ENCODE results near the gene KRTAP5-2. TPM values are rescaled to one million over a fixed set of nuclear protein-coding genes. Genes with fewer than 3 reads are reported as not detected.

KRTAP5-2 gene
- total RNA-seq, 4 donors from 2014 or later = not detected

DNA sequence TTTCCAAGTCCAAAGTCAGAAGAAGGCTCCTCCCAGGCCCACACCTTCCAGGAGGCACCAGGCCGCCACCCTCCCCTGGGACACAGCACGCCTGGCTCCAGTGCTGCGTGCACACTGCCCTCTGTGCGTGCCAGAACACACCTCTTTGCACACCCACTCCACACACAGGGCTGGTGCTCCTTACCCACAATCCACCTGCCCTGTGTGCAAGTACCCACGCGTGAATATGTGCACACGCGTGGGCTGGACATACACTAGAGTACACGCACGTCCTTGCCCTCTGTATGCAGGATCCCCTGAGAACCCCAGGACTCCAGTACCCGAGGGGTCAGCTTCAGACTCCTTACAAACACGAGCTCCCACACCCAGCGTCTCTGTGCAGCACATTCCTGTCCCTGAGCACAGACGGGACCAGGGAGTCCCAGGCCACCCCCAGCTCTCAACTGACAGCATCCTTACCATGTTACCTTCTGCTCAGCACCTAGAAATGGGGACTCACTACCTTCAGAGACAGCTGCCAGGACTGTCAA lies 28.8 kb downstream of the KRTAP5-2 start:
- TF ChIP-seq, protein P1, sequence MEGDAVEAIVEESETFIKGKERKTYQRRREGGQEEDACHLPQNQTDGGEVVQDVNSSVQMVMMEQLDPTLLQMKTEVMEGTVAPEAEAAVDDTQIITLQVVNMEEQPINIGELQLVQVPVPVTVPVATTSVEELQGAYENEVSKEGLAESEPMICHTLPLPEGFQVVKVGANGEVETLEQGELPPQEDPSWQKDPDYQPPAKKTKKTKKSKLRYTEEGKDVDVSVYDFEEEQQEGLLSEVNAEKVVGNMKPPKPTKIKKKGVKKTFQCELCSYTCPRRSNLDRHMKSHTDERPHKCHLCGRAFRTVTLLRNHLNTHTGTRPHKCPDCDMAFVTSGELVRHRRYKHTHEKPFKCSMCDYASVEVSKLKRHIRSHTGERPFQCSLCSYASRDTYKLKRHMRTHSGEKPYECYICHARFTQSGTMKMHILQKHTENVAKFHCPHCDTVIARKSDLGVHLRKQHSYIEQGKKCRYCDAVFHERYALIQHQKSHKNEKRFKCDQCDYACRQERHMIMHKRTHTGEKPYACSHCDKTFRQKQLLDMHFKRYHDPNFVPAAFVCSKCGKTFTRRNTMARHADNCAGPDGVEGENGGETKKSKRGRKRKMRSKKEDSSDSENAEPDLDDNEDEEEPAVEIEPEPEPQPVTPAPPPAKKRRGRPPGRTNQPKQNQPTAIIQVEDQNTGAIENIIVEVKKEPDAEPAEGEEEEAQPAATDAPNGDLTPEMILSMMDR (IDR thresholded peaks at IDR 0.05; ENCODE audit: low read depth) = no peak

DNA sequence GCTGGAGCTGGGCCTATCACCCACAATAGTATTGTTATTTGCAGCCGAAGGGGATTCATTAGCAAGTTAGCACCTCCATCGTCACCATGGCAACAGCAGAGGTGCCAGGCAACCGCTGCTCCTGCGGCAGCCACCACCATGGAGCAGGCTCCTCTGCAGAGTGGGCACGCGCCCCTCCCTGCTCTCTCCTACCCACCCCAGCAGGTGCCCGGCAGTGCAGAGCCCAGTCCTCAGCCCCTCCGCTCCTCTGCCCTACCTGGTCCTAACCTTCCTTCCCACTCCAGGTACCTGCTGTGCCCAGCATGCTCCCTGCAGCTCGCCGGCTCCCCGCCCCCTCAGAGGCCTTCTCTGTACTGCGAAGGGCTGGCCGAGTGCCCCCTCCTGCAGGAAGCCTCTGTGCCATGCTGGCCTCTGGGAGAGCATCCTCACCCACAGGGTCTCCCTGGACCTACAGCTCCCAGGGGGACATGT lies 29.6 kb downstream of the KRTAP5-2 start:
- TF ChIP-seq, protein P1 (IDR thresholded peaks at IDR 0.05; ENCODE audit: low read depth) = no peak

DNA sequence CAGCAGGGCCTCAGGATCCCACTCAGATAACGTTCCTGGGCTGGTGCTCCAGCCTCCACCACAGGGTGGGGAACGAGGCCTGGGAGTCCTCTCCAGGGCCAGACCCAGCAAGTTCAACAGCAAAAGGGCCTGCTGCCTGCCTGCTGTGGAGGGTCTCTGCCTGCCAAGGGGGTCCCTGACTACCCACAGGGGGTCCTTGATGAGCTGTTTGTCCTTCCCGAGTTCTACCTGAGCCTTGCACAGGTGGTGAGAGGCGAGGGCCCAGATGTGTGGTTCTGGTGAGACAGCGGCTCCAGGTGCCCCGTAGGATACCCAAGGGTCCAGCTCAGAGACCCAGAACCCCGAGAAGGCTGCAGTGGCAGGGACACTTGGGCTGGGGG lies 30.4 kb downstream of the KRTAP5-2 start:
- TF ChIP-seq, protein P1 (IDR thresholded peaks at IDR 0.05; ENCODE audit: low read depth) = no peak

DNA sequence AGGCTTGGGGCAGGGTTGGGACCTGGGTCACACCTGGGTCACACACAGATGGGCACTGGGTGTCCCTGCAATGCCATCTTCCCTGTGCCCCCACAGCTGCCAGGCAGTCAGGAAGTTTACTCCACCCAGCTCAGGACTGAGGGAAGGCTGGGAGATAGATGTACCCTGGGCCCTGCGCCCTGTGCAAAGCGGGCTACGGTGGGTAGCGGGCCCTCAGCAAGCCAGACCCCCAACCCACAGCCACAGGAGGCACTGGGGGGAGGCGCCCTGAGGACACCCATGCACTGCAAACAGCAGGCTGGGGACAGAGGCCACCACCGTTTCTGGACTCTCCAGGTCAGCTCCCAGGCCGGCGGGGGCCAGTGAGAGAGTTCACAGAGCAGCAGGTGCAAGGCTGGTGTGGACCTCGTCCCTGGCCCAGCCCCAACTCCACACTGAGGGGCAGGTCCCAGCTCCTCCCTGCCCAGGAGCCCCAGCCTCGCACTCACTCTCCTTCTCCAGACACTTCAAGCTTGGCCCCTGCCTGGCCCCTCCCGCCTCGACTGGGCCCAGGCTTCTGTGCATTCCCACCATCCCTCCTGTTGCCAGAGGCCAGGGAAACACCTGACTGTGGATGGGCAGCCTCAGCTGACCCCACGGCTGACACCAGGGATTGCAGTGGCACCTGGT lies 30.9 kb downstream of the KRTAP5-2 start:
- TF ChIP-seq, protein P1 (IDR thresholded peaks at IDR 0.05; ENCODE audit: low read depth) = no peak

DNA sequence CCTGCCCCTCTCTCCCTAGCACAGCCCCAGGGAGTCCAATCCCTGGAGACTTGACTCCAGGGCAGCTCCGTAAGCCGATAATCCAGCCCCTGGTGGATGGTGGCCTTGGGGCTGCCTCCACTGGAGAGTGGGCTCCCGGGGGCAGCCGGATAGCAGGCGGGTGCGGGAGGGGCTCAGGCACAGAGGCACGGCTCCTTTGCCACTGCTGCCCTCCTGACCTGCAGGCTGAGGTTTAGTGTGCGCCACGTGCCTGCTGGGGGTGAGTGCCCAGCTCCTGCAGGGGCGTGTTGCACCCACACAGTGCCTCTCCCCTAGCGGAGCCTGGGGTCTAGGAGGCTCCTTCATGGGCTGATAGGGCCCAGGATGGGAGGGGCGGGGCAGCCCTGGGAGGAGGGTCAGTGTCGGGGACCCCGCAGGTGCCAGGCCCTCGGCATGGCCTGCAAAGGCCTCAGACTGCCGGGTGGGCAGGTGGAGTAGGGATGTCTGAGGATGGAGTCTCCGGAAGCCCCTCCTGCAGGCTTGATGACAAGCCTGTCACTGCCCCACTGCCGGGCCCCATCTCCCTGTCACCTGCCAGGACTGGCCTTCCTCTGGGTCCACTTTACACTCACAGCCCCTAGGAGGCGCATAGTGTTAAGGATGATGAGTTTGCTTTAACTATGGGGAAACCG lies 31.6 kb downstream of the KRTAP5-2 start:
- TF ChIP-seq, protein P1 (IDR thresholded peaks at IDR 0.05; ENCODE audit: low read depth) = no peak

DNA sequence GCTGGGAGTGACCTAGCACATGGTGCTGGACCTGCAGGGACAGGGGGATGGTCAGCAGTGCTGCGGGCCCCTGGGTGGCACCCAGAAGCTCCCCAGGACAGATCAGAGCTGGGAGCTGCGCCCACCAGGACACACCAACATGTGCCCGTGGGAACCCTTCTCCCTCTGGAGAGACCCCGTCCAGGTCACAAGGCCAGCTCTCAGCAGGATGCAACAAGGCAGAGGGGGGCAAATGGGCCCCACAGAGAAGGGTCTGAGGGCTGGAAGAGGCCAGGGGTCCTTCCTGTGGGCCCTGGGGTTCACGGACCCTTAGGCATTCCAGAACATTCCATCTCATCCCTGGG lies 32.2 kb downstream of the KRTAP5-2 start:
- TF ChIP-seq, protein P1 (IDR thresholded peaks at IDR 0.05; ENCODE audit: low read depth) = no peak

DNA sequence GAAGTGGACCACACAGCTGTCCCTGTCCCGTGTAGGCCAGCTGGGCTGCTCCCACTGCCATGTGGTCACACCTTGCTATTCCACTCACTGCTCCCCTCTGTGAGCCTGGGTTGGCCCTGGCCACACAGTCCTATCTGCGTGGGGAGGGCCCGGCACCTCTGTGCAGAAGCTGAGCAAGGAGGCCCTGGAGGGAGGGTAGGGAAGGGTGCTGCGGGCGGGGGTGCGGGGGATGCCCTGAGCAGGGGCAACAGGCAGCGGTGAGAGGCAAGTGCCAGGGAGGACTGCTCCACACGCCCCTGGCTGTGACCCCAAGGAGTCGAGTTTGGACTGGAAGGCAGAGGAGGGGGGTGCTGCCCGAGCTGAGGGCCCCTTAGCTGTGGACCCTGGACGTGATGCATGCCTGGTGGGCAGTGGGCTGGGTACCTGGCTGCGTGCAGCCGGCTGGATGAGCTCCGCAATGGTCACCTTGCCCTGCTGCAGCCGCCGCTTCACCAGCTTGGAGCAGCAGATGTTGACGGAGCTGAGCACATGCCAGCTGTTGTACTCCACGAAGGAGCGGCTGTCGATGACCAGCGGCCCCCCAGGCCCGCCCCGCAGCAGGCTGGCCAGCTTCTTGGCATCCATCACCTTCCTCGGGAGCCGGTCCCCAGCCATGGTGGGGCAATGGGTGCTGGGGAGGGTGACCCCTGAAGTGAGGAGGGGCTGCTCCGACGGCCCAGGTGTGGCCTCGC lies 32.8 kb downstream of the KRTAP5-2 start:
- TF ChIP-seq, protein P1 (IDR thresholded peaks at IDR 0.05; ENCODE audit: low read depth) = no peak
